ENCODE results near the gene PIK3R5. TPM values are rescaled to one million over a fixed set of nuclear protein-coding genes. Genes with fewer than 3 reads are reported as not detected.

PIK3R5 gene
- total and polyA plus RNA-seq, 4 donors = 11.7 to 70.9 (median 35.0) TPM

DNA sequence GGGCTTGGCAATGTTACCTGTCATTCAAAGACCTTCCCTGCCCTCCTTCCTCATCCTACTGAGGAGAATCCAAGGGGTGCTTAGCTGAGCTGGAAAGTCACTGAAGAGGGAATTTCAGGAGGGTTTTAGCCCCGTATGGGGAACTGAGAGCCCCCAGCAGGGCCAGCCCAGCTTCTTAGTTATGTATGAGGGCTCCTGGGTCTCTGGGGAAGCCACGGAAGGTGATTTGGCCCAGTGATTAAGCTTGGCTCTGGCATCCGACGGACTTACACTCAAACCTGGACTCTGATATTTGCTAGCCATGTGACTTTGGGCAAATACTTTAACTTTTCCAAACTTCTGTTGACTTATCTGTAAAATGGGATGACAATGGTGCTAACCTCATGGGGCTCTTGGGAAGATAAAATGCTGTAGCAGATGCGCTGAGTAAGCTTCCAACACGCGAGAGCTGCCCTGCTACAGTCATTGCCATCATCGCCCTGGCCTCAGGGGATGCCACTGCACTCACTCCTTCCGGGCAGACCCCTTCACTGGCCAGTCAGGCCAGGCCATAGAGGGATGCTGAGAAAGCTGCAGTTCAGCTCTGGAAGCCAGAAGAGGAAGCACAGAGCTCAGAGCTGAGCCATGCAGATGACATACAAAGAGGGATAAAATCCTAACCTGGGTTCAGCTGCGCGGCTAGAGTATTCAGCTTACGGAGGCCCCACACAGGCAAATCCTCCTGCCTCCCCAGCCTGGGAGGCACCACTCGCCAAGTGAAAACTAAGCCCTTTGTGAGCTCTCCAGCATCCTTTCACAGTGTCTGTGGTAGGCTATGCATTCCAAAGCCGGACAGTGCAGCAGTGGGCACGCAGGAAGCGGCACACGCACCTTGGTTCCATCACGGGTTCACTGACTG lies 53.2 kb downstream of the PIK3R5 start:
- no peak overlapping the region for H3K27ac ChIP-seq (ENCODE audit: low read depth in 1 of 2, low read length in 1 of 2)
- WGBS, 2 donors = 84 to 91% methylated on average over 18 of the region's 18 CpGs
- ATAC-seq (ENCODE audit: insufficient read depth, low FRiP score) (no peak), DNase-seq (no peak)
- no peak overlapping the region for H3K9ac ChIP-seq (ENCODE audit: insufficient read depth in 1 of 2, low read length in 2 of 2)
- H3K27me3 ChIP-seq (ENCODE audit: control insufficient read depth in 3 of 3, insufficient read depth in 3 of 3, low read length in 2 of 3) = peaks cover 0 to 26% (median 3%) of the 10 kb centered on the region in 3 donors
- peaks cover 0 to 7% (median 0%) of the 10 kb centered on the region in 4 donors for H3K9me3 ChIP-seq (ENCODE audit: control insufficient read depth in 4 of 4, insufficient read depth in 3 of 4, low read length in 3 of 4)
- H3K36me3 ChIP-seq (ENCODE audit: control insufficient read depth in 4 of 4, insufficient read depth in 4 of 4, low read length in 4 of 4) = no peaks in the 10 kb centered on the region
- TF ChIP-seq, protein P1, sequence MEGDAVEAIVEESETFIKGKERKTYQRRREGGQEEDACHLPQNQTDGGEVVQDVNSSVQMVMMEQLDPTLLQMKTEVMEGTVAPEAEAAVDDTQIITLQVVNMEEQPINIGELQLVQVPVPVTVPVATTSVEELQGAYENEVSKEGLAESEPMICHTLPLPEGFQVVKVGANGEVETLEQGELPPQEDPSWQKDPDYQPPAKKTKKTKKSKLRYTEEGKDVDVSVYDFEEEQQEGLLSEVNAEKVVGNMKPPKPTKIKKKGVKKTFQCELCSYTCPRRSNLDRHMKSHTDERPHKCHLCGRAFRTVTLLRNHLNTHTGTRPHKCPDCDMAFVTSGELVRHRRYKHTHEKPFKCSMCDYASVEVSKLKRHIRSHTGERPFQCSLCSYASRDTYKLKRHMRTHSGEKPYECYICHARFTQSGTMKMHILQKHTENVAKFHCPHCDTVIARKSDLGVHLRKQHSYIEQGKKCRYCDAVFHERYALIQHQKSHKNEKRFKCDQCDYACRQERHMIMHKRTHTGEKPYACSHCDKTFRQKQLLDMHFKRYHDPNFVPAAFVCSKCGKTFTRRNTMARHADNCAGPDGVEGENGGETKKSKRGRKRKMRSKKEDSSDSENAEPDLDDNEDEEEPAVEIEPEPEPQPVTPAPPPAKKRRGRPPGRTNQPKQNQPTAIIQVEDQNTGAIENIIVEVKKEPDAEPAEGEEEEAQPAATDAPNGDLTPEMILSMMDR (IDR thresholded peaks at IDR 0.05; ENCODE audit: control extremely low read depth, extremely low read depth) = no peak
- H3K4me3 ChIP-seq = no peak overlapping the region
- H3K4me1 ChIP-seq (ENCODE audit: control insufficient read depth in 5 of 5, insufficient read depth in 5 of 5, low read length in 5 of 5) = no peaks in the 10 kb centered on the region

DNA sequence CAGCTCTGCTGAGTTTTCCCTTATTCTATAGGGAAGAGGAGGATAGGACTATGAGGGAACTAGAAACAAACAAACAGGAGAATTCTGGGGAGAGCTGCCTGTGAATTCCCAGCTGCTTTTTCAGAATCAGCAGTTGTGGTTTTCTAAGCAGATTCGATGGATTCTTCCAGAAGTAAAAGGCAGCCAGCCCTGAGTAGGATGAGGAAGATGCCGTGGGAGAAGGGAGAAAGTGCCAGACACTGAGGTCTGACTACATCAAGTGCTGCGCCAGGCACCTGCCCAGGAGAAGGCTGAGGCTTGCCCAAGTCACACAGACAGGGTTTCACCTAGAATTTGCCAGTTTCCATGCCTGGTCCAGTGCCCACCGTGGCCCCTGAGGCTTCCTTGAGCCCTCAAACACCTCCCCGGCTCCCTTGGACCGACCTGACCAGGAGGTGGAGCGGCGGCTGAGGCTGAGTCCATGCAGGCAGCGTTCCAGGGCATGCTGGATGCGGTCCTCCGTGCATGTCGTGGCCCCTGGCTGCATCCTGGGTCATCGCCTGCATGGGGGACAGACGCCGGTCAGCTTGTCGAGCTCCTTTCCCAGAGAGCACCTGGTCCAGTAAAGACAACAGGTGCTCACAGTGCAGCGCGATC lies 54.4 kb downstream of the PIK3R5 start:
- no peaks in the 10 kb centered on the region for H3K4me1 ChIP-seq (ENCODE audit: control insufficient read depth in 5 of 5, insufficient read depth in 5 of 5, low read length in 5 of 5)
- H3K36me3 ChIP-seq (ENCODE audit: control insufficient read depth in 4 of 4, insufficient read depth in 4 of 4, low read length in 4 of 4) = no peaks in the 10 kb centered on the region
- H3K9ac ChIP-seq (ENCODE audit: insufficient read depth in 1 of 2, low read length in 2 of 2) = no peak overlapping the region
- peaks cover 0 to 4% (median 0%) of the 10 kb centered on the region in 4 donors for H3K9me3 ChIP-seq (ENCODE audit: control insufficient read depth in 4 of 4, insufficient read depth in 3 of 4, low read length in 3 of 4)
- no peak overlapping the region for H3K4me3 ChIP-seq
- peaks cover 0 to 29% (median 3%) of the 10 kb centered on the region in 3 donors for H3K27me3 ChIP-seq (ENCODE audit: control insufficient read depth in 3 of 3, insufficient read depth in 3 of 3, low read length in 2 of 3)
- ATAC-seq (ENCODE audit: insufficient read depth, low FRiP score) (no peak), DNase-seq (no peak)
- no peak overlapping the region for H3K27ac ChIP-seq (ENCODE audit: low read depth in 1 of 2, low read length in 1 of 2)
- TF ChIP-seq, protein P1 (IDR thresholded peaks at IDR 0.05; ENCODE audit: control extremely low read depth, extremely low read depth) = no peak
- 87 to 95% methylated on average over 18 of the region's 18 CpGs for WGBS, 2 donors

DNA sequence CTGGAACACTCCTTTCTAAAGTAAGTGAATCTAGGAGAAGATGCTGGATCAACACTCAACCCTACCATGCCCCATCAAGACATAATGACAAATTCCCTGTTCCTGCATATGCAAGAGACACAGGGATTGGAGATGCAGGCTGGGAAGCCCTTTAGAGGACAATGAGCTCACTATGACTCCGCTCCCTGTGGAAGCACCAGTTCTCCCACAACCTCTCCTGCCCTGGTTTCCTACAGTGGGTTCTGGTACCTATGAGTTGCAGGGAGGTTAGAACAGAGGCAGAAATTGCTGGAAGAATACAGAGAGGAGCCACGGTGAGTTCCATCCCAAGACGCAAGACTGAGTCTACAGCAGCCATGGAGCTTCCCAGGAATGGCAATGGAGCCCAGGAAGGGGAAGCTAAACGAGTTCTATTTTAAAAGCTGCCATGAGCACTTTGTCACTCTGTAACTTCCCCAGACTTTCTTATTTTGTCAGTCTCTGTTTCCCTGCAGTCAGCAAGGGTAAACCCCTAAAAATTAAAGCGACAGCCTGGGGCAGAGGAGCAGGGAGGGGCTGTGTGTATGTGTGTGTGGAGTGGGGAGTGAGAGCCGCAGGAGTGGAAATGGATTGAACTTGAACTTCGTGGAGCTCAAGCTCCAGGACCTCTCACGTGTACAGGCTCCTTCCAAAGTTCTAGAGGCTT lies 55.8 kb downstream of the PIK3R5 start:
- Histone ChIP-seq H3K36me3 (ENCODE audit: control insufficient read depth in 4 of 4, insufficient read depth in 4 of 4, low read length in 4 of 4) (no peaks in the 10 kb centered on the region), H3K4me1 (ENCODE audit: control insufficient read depth in 5 of 5, insufficient read depth in 5 of 5, low read length in 5 of 5) (no peaks in the 10 kb centered on the region), H3K9ac (ENCODE audit: insufficient read depth in 1 of 2, low read length in 2 of 2) (no peak overlapping the region), H3K27me3 (ENCODE audit: control insufficient read depth in 3 of 3, insufficient read depth in 3 of 3, low read length in 2 of 3) (peaks cover 0 to 35% (median 5%) of the 10 kb centered on the region in 3 donors), H3K9me3 (ENCODE audit: control insufficient read depth in 4 of 4, insufficient read depth in 3 of 4, low read length in 3 of 4) (no peaks in the 10 kb centered on the region), H3K27ac (ENCODE audit: low read depth in 1 of 2, low read length in 1 of 2) (no peak overlapping the region), H3K4me3 (no peak overlapping the region)
- TF ChIP-seq, protein P1 (IDR thresholded peaks at IDR 0.05; ENCODE audit: control extremely low read depth, extremely low read depth) = no peak
- DNase-seq (no peak), ATAC-seq (ENCODE audit: insufficient read depth, low FRiP score) (no peak)
- WGBS, 2 donors = 70 to 80% methylated on average over 8 of the region's 8 CpGs
